H9 (cell line): Measurements from ENCODE around the gene PREX1. TPM values are rescaled to one million over a fixed set of nuclear protein-coding genes. Genes with fewer than 3 reads are reported as not detected.

Experiments used
- DNase-seq: peaks from one replicate; pipeline ENCODE4 v3.0.0-alpha.2; 2017
- H2AFZ ChIP-seq: one replicate; pipeline ENCODE4 v1.6.1; 2013; ENCODE audit warnings: mild to moderate bottlenecking, low read length, control low read depth, moderate library complexity
- H2AK5ac ChIP-seq: 2 replicates; pipeline ENCODE4 v1.6.1; 2013; ENCODE audit warnings: low read length, control low read depth, mixed read lengths; ENCODE audit not compliant: insufficient read length
- H2BK120ac ChIP-seq: one replicate; pipeline ENCODE4 v1.6.1; 2013; ENCODE audit warnings: low read depth, mild to moderate bottlenecking, low read length, control low read depth, inconsistent platforms; ENCODE audit not compliant: poor library complexity, severe bottlenecking
- H2BK12ac ChIP-seq: 2 replicates; pipeline ENCODE4 v1.6.1; 2013; ENCODE audit warnings: low read length, control low read depth, mixed read lengths, low read depth; ENCODE audit not compliant: insufficient read length
- H2BK15ac ChIP-seq: 2 replicates; pipeline ENCODE4 v1.6.1; 2013; ENCODE audit warnings: low read depth, low read length, control low read depth
- H2BK20ac ChIP-seq: one replicate; pipeline ENCODE4 v1.6.1; 2013; ENCODE audit warnings: low read depth, mild to moderate bottlenecking, low read length, control low read depth, inconsistent platforms; ENCODE audit not compliant: poor library complexity, severe bottlenecking
- H2BK5ac ChIP-seq: 2 replicates; pipeline ENCODE4 v1.6.1; 2013; ENCODE audit warnings: low read length, control low read depth, mixed read lengths; ENCODE audit not compliant: insufficient read length
- H3K14ac ChIP-seq: 2 replicates; pipeline ENCODE4 v1.6.1; 2013; ENCODE audit warnings: low read length, control low read depth; ENCODE audit not compliant: insufficient read depth
- H3K18ac ChIP-seq: 2 replicates; pipeline ENCODE4 v1.6.1; 2013; ENCODE audit warnings: low read depth, mild to moderate bottlenecking, mixed read lengths, low read length, control low read depth; ENCODE audit not compliant: insufficient read length
- H3K23ac ChIP-seq: 2 replicates; pipeline ENCODE4 v1.6.1; 2013; ENCODE audit warnings: low read length, control low read depth, mixed read lengths, low read depth; ENCODE audit not compliant: insufficient read length
- H3K23me2 ChIP-seq: 2 replicates; pipeline ENCODE4 v1.6.1; 2013; ENCODE audit warnings: low read depth, mild to moderate bottlenecking, mixed read lengths, low read length, control low read depth; ENCODE audit not compliant: insufficient read length, poor library complexity, severe bottlenecking
- H3K27ac ChIP-seq: 2 replicates; pipeline ENCODE4 v1.5.1; 2013; ENCODE audit warnings: low read length, control low read depth, mixed read lengths, low read depth; ENCODE audit not compliant: insufficient read length
- H3K27me3 ChIP-seq: 2 replicates; pipeline ENCODE4 v1.6.1; 2013; ENCODE audit warnings: low read length, control low read depth, inconsistent platforms; ENCODE audit not compliant: insufficient read depth
- H3K4ac ChIP-seq: 2 replicates; pipeline ENCODE4 v1.6.1; 2013; ENCODE audit warnings: low read depth, mild to moderate bottlenecking, control low read depth, inconsistent platforms, low read length, moderate library complexity
- H3K4me1 ChIP-seq: 2 replicates; pipeline ENCODE4 v1.6.1; 2013; ENCODE audit warnings: low read length, control low read depth, inconsistent platforms; ENCODE audit not compliant: insufficient read depth
- H3K4me2 ChIP-seq: 2 replicates; pipeline ENCODE4 v1.6.1; 2013; ENCODE audit warnings: low read length, control low read depth, mixed read lengths; ENCODE audit not compliant: insufficient read length, insufficient read depth
- H3K56ac ChIP-seq: 2 replicates; pipeline ENCODE4 v1.6.1; 2013; ENCODE audit warnings: low read depth, mild to moderate bottlenecking, mixed read lengths, low read length, control low read depth; ENCODE audit not compliant: insufficient read length
- H3K79me1 ChIP-seq: 2 replicates; pipeline ENCODE4 v1.6.1; 2013; ENCODE audit warnings: low read depth, mild to moderate bottlenecking, moderate library complexity, low read length, control low read depth, inconsistent platforms; ENCODE audit not compliant: insufficient read depth, poor library complexity, severe bottlenecking
- H3K79me2 ChIP-seq: 2 replicates; pipeline ENCODE4 v1.6.1; 2013; ENCODE audit warnings: low read length, control low read depth, inconsistent platforms; ENCODE audit not compliant: insufficient read depth
- H3K9ac ChIP-seq: 2 replicates; pipeline ENCODE4 v1.6.1; 2013; ENCODE audit warnings: low read length, control low read depth, mixed read lengths; ENCODE audit not compliant: insufficient read length; ENCODE audit errors: extremely low read depth
- H3K9me3 ChIP-seq: one replicate; pipeline ENCODE4 v1.6.1; 2013; ENCODE audit warnings: low read depth, low read length, inconsistent platforms; ENCODE audit not compliant: control insufficient read depth
- H3T11ph ChIP-seq: one replicate; pipeline ENCODE4 v1.6.1; 2013; ENCODE audit warnings: mild to moderate bottlenecking, low read length, control low read depth, inconsistent platforms
- H4K20me1 ChIP-seq: one replicate; pipeline ENCODE4 v1.6.1; 2013; ENCODE audit not compliant: control insufficient read depth, insufficient read length, insufficient read depth
- H4K5ac ChIP-seq: 2 replicates; pipeline ENCODE4 v1.6.1; 2013; ENCODE audit warnings: low read depth, mild to moderate bottlenecking, mixed read lengths, low read length, control low read depth; ENCODE audit not compliant: insufficient read length
- H4K8ac ChIP-seq: replicated peaks from 2 replicates; pipeline ENCODE4 v1.6.1; 2013; ENCODE audit warnings: low read length, control low read depth, mixed read lengths, low read depth; ENCODE audit not compliant: insufficient read length
- H4K91ac ChIP-seq: 2 replicates; pipeline ENCODE4 v1.6.1; 2013; ENCODE audit warnings: low read depth, mild to moderate bottlenecking, moderate library complexity, mixed read lengths, low read length, control low read depth; ENCODE audit not compliant: insufficient read length
- H3K27ac Mint-ChIP-seq, 3 experiments: 2 replicates in 2 of 3; 3 replicates in 1 of 3; pipeline ENCODE4 v1.8.0; 2020 to 2021; ENCODE audit warnings: mixed read lengths in 3 of 3, mild to moderate bottlenecking in 1 of 3, moderate library complexity in 1 of 3
- H3K27me3 Mint-ChIP-seq: 2 replicates; pipeline ENCODE4 v1.8.0; 2021; ENCODE audit warnings: low read depth, mild to moderate bottlenecking, moderate library complexity, mixed read lengths
- H3K36me3 Mint-ChIP-seq, 3 experiments: 2 replicates in 2 of 3; 3 replicates in 1 of 3; pipeline ENCODE4 v1.8.0; 2020 to 2021; ENCODE audit warnings: low read depth in 3 of 3, mixed read lengths in 3 of 3; ENCODE audit not compliant: insufficient read depth in 1 of 3
- H3K4me1 Mint-ChIP-seq, 2 experiments: 2 replicates each; pipeline ENCODE4 v1.8.0; 2020; ENCODE audit warnings: mixed read lengths in 2 of 2
- H3K4me3 Mint-ChIP-seq, 2 experiments: 2 replicates in 1 of 2; 3 replicates in 1 of 2; pipeline ENCODE4 v1.8.0; 2020 to 2021; ENCODE audit warnings: mild to moderate bottlenecking in 2 of 2, mixed read lengths in 2 of 2, moderate library complexity in 1 of 2
- H3K9me3 Mint-ChIP-seq, 2 experiments: 2 replicates in 1 of 2; 3 replicates in 1 of 2; pipeline ENCODE4 v1.8.0; 2020; ENCODE audit warnings: mild to moderate bottlenecking in 2 of 2, mixed read lengths in 2 of 2, moderate library complexity in 1 of 2
- WGBS: extraction: QIAGEN DNeasy Blood & Tissue Kit; methylation state at CpG from one replicate; pipeline ENCODE4 v1.1.7; 2013; ENCODE audit warnings: missing lambda C conversion rate, low lambda C conversion rate, mixed read lengths; ENCODE audit not compliant: insufficient read length; ENCODE audit errors: extremely low coverage; 5-methylcytosine and 5-hydroxymethylcytosine counted together
- total RNA-seq: library from RNA; stranded (reverse); gene quantifications from 2 replicates; pipeline ENCODE4 v1.2.1, GENCODE V29; 2021
- TF ChIP-seq, protein P1 (sequence below): fragments of 200-600 bp; sonication (generic); conservative IDR thresholded peaks from 3 replicates; pipeline ENCODE4 v1.8.0; 2021; ENCODE audit warnings: antibody characterized with exemption, mild to moderate bottlenecking

Gene PREX1
- total RNA-seq, 1 experiment from 2014 or later = 6.6 TPM

DNA sequence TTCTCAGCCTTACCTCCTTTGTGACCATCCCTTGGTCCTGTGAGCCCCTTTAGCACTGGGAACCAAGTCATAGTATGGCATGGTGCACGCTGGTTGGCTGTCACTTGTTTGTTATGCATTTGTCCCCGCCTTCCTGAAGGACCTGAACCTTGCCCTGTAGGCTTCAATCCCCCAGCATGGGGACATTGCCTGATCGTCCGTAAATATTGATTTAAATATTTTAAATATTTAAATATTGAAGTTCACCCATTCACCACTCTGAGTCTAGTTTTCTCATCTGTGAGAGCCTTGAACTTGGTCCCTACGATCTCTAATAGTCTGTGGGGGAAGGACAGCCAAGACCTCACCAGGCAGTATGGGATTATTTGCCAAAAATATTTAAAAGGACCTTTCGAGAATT, 23.8 kb upstream of the PREX1 start:
- Histone ChIP-seq H2AK5ac (no peak overlapping the region), H3K4me1 (peaks cover 3% of the 10 kb centered on the region; the same call in 1 of the 2 replicates), H2AFZ (no peak overlapping the region), H4K20me1 (no peaks in the 10 kb centered on the region), H2BK120ac (no peak overlapping the region), H3T11ph (no peak overlapping the region), H2BK5ac (no peak overlapping the region), H3K79me1 (no peaks in the 10 kb centered on the region), H3K23me2 (no peaks in the 10 kb centered on the region), H3K79me2 (no peaks in the 10 kb centered on the region), H3K14ac (no peak overlapping the region), H2BK20ac (no peak overlapping the region), H3K4ac (no peak overlapping the region), H4K8ac (no peak overlapping the region), H3K9ac (no peak overlapping the region), H3K18ac (no peak overlapping the region), H4K5ac (no peak overlapping the region), H3K4me2 (no peak overlapping the region), H2BK15ac (no peak overlapping the region), H4K91ac (no peak overlapping the region), H3K23ac (no peak overlapping the region), H3K9me3 (no peaks in the 10 kb centered on the region), H3K27me3 (no peaks in the 10 kb centered on the region), H3K56ac (no peak overlapping the region), H3K27ac (no peak overlapping the region), H2BK12ac (no peak overlapping the region)
- no peaks in the 10 kb centered on the region; a peak in 1 of 7 replicates for H3K36me3 Mint-ChIP-seq
- TF ChIP-seq, protein P1, sequence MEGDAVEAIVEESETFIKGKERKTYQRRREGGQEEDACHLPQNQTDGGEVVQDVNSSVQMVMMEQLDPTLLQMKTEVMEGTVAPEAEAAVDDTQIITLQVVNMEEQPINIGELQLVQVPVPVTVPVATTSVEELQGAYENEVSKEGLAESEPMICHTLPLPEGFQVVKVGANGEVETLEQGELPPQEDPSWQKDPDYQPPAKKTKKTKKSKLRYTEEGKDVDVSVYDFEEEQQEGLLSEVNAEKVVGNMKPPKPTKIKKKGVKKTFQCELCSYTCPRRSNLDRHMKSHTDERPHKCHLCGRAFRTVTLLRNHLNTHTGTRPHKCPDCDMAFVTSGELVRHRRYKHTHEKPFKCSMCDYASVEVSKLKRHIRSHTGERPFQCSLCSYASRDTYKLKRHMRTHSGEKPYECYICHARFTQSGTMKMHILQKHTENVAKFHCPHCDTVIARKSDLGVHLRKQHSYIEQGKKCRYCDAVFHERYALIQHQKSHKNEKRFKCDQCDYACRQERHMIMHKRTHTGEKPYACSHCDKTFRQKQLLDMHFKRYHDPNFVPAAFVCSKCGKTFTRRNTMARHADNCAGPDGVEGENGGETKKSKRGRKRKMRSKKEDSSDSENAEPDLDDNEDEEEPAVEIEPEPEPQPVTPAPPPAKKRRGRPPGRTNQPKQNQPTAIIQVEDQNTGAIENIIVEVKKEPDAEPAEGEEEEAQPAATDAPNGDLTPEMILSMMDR = no peak
- WGBS = no CpG with 5 or more reads among the region's 6 CpGs
- peaks cover 2% of the 10 kb centered on the region for H3K27me3 Mint-ChIP-seq
- no peaks in the 10 kb centered on the region; a peak in 1 of 5 replicates for H3K9me3 Mint-ChIP-seq
- H3K4me3 Mint-ChIP-seq = no peak overlapping the region
- DNase-seq = no peak
- H3K27ac Mint-ChIP-seq = no peak overlapping the region
- peaks cover 18 to 22% of the 10 kb centered on the region in 2 experiments for H3K4me1 Mint-ChIP-seq
